Measurements from ENCODE around the gene CBFB. TPM values are rescaled to one million over a fixed set of nuclear protein-coding genes. Genes with fewer than 3 reads are reported as not detected.

Gene CBFB
- total and polyA plus RNA-seq, 2 of the 13 experiments (the other 11 are each of a cell fraction or from before 2014, with no cell fraction given) = 22.1 to 70.8 TPM

- TF ChIP-seq CREB3 (CRISPR knock-in tag; IDR thresholded peaks at IDR 0.05) (no peak), MIXL1 (CRISPR knock-in tag; IDR thresholded peaks at IDR 0.05) (0 out of 2 replicates have a peak, but pooled peaks have one; percentile 44), SUZ12 (IDR thresholded peaks at IDR 0.05; ENCODE audit: low read depth, low read length) (no peak), ZNF275 (CRISPR knock-in tag; IDR thresholded peaks at IDR 0.05; ENCODE audit: borderline replicate concordance) (no peak), DMTF1 (CRISPR knock-in tag; IDR thresholded peaks at IDR 0.05) (0 out of 2 replicates have a peak, but pooled peaks have one; percentile 41), NBN (conservative IDR thresholded peaks at IDR 0.05) (no peak), NFE2L2 (IDR thresholded peaks at IDR 0.05; ENCODE audit: low read length) (no peak), RNF219 (CRISPR knock-in tag; IDR thresholded peaks at IDR 0.05) (no peak), ZNF20 (CRISPR knock-in tag; IDR thresholded peaks at IDR 0.05) (no peak), ZNF180 (CRISPR knock-in tag; IDR thresholded peaks at IDR 0.05; ENCODE audit: borderline replicate concordance, low read depth) (no peak), ZNF607 (CRISPR knock-in tag; IDR thresholded peaks at IDR 0.05; ENCODE audit: borderline replicate concordance) (no peak), ZNF687 (CRISPR knock-in tag; IDR thresholded peaks at IDR 0.05) (peak; percentile 94), DPF2 (CRISPR knock-in tag; IDR thresholded peaks at IDR 0.05; ENCODE audit: borderline replicate concordance, low read depth) (no peak), HOXA3 (CRISPR knock-in tag; IDR thresholded peaks at IDR 0.05) (peak; percentile 85), ZC3H4 (CRISPR knock-in tag; IDR thresholded peaks at IDR 0.05; ENCODE audit: borderline replicate concordance) (no peak), U2AF1 (optimal IDR thresholded peaks at IDR 0.05; ENCODE audit: low read depth, low read length) (no peak), TEAD3 (CRISPR knock-in tag; optimal IDR thresholded peaks at IDR 0.05; ENCODE audit: borderline replicate concordance) (no peak)
Measured at GRCh38 chr16:67028696-67029253, at the start of gene CBFB (continued).
